Measurements from ENCODE around the gene ADAMTSL3. TPM values are rescaled to one million over a fixed set of nuclear protein-coding genes. Genes with fewer than 3 reads are reported as not detected.

The ADAMTSL3 gene
- total RNA-seq, 1 donor from 2014 or later, result not detected

GRCh38 chr15:83810110-83810509 is 156.2 kb downstream of the ADAMTSL3 start:
- Mint-ChIP-seq H3K36me3 (ENCODE audit: low read depth) (no peaks in the 10 kb centered on the region), H3K27me3 (ENCODE audit: insufficient read depth) (peaks cover 2% of the 10 kb centered on the region), H3K27ac (no peak overlapping the region), H3K4me1 (ENCODE audit: low read depth) (no peaks in the 10 kb centered on the region), H3K4me3 (no peak overlapping the region), H3K9me3 (peaks cover 5% of the 10 kb centered on the region)
- intact Hi-C loops (cut with micrococcal nuclease), result no loop called here
- DNase-seq (ENCODE audit: low spot score), result no peak

GRCh38 chr15:83813682-83814081 is 159.8 kb downstream of the ADAMTSL3 start:
- intact Hi-C loops (cut with micrococcal nuclease), result no loop called here
- H3K9me3 Mint-ChIP-seq, result no peaks in the 10 kb centered on the region
- no peaks in the 10 kb centered on the region for H3K4me1 Mint-ChIP-seq (ENCODE audit: low read depth)
- H3K4me3 Mint-ChIP-seq, result no peak overlapping the region
- no peaks in the 10 kb centered on the region for H3K36me3 Mint-ChIP-seq (ENCODE audit: low read depth)
- no peak for DNase-seq (ENCODE audit: low spot score)
- peaks cover 2% of the 10 kb centered on the region for H3K27me3 Mint-ChIP-seq (ENCODE audit: insufficient read depth)
- H3K27ac Mint-ChIP-seq, result no peak overlapping the region

GRCh38 chr15:83815506-83815905 is 161.6 kb downstream of the ADAMTSL3 start:
- intact Hi-C loops (cut with micrococcal nuclease), result no loop called here
- H3K27me3 Mint-ChIP-seq (ENCODE audit: insufficient read depth), result peaks cover 2% of the 10 kb centered on the region
- H3K27ac Mint-ChIP-seq, result no peak overlapping the region
- H3K4me1 Mint-ChIP-seq (ENCODE audit: low read depth), result no peaks in the 10 kb centered on the region
- H3K4me3 Mint-ChIP-seq, result no peak overlapping the region
- H3K9me3 Mint-ChIP-seq, result no peaks in the 10 kb centered on the region
- no peaks in the 10 kb centered on the region for H3K36me3 Mint-ChIP-seq (ENCODE audit: low read depth)
- DNase-seq (ENCODE audit: low spot score), result no peak

GRCh38 chr15:83816124-83816883 is 162.4 kb downstream of the ADAMTSL3 start:
- DNase-seq (ENCODE audit: low spot score), result no peak

GRCh38 chr15:83818591-83818990 is 164.7 kb downstream of the ADAMTSL3 start:
- no peak for DNase-seq (ENCODE audit: low spot score)
- Mint-ChIP-seq H3K27me3 (ENCODE audit: insufficient read depth) (peaks cover 2% of the 10 kb centered on the region), H3K36me3 (ENCODE audit: low read depth) (no peaks in the 10 kb centered on the region), H3K4me3 (no peak overlapping the region), H3K4me1 (ENCODE audit: low read depth) (no peaks in the 10 kb centered on the region), H3K27ac (no peak overlapping the region), H3K9me3 (peaks cover 4% of the 10 kb centered on the region)
- intact Hi-C loops (cut with micrococcal nuclease), result no loop called here

More at GRCh38 chr15:83816124-83816883, 162.4 kb downstream of the ADAMTSL3 start:
- Mint-ChIP-seq H3K9me3 (no peaks in the 10 kb centered on the region), H3K27ac (no peak overlapping the region), H3K27me3 (ENCODE audit: insufficient read depth) (peaks cover 2% of the 10 kb centered on the region), H3K36me3 (ENCODE audit: low read depth) (no peaks in the 10 kb centered on the region), H3K4me3 (no peak overlapping the region), H3K4me1 (ENCODE audit: low read depth) (no peaks in the 10 kb centered on the region)
- intact Hi-C loops (cut with micrococcal nuclease), result no loop called here

- H3K4me3 Mint-ChIP-seq, result no peak overlapping the region
- no peaks in the 10 kb centered on the region for H3K27me3 Mint-ChIP-seq (ENCODE audit: insufficient read depth)
- no peaks in the 10 kb centered on the region for H3K9me3 Mint-ChIP-seq
- H3K4me1 Mint-ChIP-seq (ENCODE audit: low read depth), result no peaks in the 10 kb centered on the region
- H3K27ac Mint-ChIP-seq, result no peak overlapping the region
- H3K36me3 Mint-ChIP-seq (ENCODE audit: low read depth), result no peaks in the 10 kb centered on the region
- no peak for DNase-seq (ENCODE audit: low spot score)
- intact Hi-C loops (cut with micrococcal nuclease), result no loop called here
These were observed 176.5 kb downstream of the ADAMTSL3 start for GRCh38 chr15:83830381-83830780.

- Mint-ChIP-seq H3K4me3 (no peak overlapping the region), H3K36me3 (ENCODE audit: low read depth) (no peaks in the 10 kb centered on the region), H3K27me3 (ENCODE audit: insufficient read depth) (no peaks in the 10 kb centered on the region), H3K4me1 (ENCODE audit: low read depth) (no peaks in the 10 kb centered on the region), H3K27ac (no peak overlapping the region), H3K9me3 (no peaks in the 10 kb centered on the region)
- intact Hi-C loops (cut with micrococcal nuclease), result no loop called here
- no peak for DNase-seq (ENCODE audit: low spot score)
These were observed 179.6 kb downstream of the ADAMTSL3 start for GRCh38 chr15:83833569-83833968.

- Mint-ChIP-seq H3K27ac (no peak overlapping the region), H3K4me3 (no peak overlapping the region), H3K27me3 (ENCODE audit: insufficient read depth) (no peaks in the 10 kb centered on the region), H3K36me3 (ENCODE audit: low read depth) (no peaks in the 10 kb centered on the region), H3K4me1 (ENCODE audit: low read depth) (no peaks in the 10 kb centered on the region), H3K9me3 (no peaks in the 10 kb centered on the region)
- no peak for DNase-seq (ENCODE audit: low spot score)
- intact Hi-C loops (cut with micrococcal nuclease), result no loop called here
These were observed 181.6 kb downstream of the ADAMTSL3 start for GRCh38 chr15:83835479-83835878.

GRCh38 chr15:83837945-83838571 is 184.1 kb downstream of the ADAMTSL3 start:
- no peaks in the 10 kb centered on the region for H3K27me3 Mint-ChIP-seq (ENCODE audit: insufficient read depth)
- H3K4me3 Mint-ChIP-seq, result no peak overlapping the region
- no peaks in the 10 kb centered on the region for H3K9me3 Mint-ChIP-seq
- H3K36me3 Mint-ChIP-seq (ENCODE audit: low read depth), result no peaks in the 10 kb centered on the region
- DNase-seq (ENCODE audit: low spot score), result no peak
- no peaks in the 10 kb centered on the region for H3K4me1 Mint-ChIP-seq (ENCODE audit: low read depth)
- no peak overlapping the region for H3K27ac Mint-ChIP-seq
- intact Hi-C loops (cut with micrococcal nuclease), result no loop called here

- Mint-ChIP-seq H3K4me1 (ENCODE audit: low read depth) (no peaks in the 10 kb centered on the region), H3K36me3 (ENCODE audit: low read depth) (no peaks in the 10 kb centered on the region), H3K4me3 (no peak overlapping the region), H3K9me3 (no peaks in the 10 kb centered on the region), H3K27ac (no peak overlapping the region), H3K27me3 (ENCODE audit: insufficient read depth) (no peaks in the 10 kb centered on the region)
- intact Hi-C loops (cut with micrococcal nuclease), result no loop called here
- DNase-seq (ENCODE audit: low spot score), result no peak
These were observed 184.8 kb downstream of the ADAMTSL3 start for GRCh38 chr15:83838763-83839162.

- Mint-ChIP-seq H3K9me3 (no peaks in the 10 kb centered on the region), H3K27ac (no peak overlapping the region), H3K36me3 (ENCODE audit: low read depth) (no peaks in the 10 kb centered on the region), H3K4me3 (no peak overlapping the region), H3K27me3 (ENCODE audit: insufficient read depth) (no peaks in the 10 kb centered on the region), H3K4me1 (ENCODE audit: low read depth) (no peaks in the 10 kb centered on the region)
- intact Hi-C loops (cut with micrococcal nuclease), result no loop called here
- DNase-seq (ENCODE audit: low spot score), result no peak
These were observed 188.4 kb downstream of the ADAMTSL3 start for GRCh38 chr15:83842281-83842680.

GRCh38 chr15:83843471-83843871 is 189.5 kb downstream of the ADAMTSL3 start:
- Mint-ChIP-seq H3K36me3 (ENCODE audit: low read depth) (no peaks in the 10 kb centered on the region), H3K27me3 (ENCODE audit: insufficient read depth) (no peaks in the 10 kb centered on the region), H3K27ac (no peak overlapping the region), H3K4me1 (ENCODE audit: low read depth) (no peaks in the 10 kb centered on the region), H3K4me3 (no peak overlapping the region), H3K9me3 (no peaks in the 10 kb centered on the region)
- intact Hi-C loops (cut with micrococcal nuclease), result no loop called here
- DNase-seq (ENCODE audit: low spot score), result no peak

- H3K27me3 Mint-ChIP-seq (ENCODE audit: insufficient read depth), result no peaks in the 10 kb centered on the region
- no peak overlapping the region for H3K27ac Mint-ChIP-seq
- no peak overlapping the region for H3K4me3 Mint-ChIP-seq
- no peak for DNase-seq (ENCODE audit: low spot score)
- no peaks in the 10 kb centered on the region for H3K4me1 Mint-ChIP-seq (ENCODE audit: low read depth)
- no peaks in the 10 kb centered on the region for H3K36me3 Mint-ChIP-seq (ENCODE audit: low read depth)
- intact Hi-C loops (cut with micrococcal nuclease), result no loop called here
- H3K9me3 Mint-ChIP-seq, result no peaks in the 10 kb centered on the region
These were observed 190.8 kb downstream of the ADAMTSL3 start for GRCh38 chr15:83844742-83845141.

All from activated T-helper 1 cell treated with anti-CD3 and anti-CD28 coated beads, Interleukin-12 subunit alpha, Interleukin-12 subunit beta, Interleukin-2, Interleukin-4 antibody, amounts not matched to agents 30 ng/mL and 10 ng/mL and 1 ng/mL, durations not matched to agents 14 hours and 24 hours and 36 hours (primary cell).